ENCODE data around the gene CHD6. TPM values are rescaled to one million over a fixed set of nuclear protein-coding genes. Genes with fewer than 3 reads are reported as not detected.

Gene CHD6
- total and polyA plus RNA-seq, 11 donors = 6.5 to 52.8 (median 38.9) TPM

DNA sequence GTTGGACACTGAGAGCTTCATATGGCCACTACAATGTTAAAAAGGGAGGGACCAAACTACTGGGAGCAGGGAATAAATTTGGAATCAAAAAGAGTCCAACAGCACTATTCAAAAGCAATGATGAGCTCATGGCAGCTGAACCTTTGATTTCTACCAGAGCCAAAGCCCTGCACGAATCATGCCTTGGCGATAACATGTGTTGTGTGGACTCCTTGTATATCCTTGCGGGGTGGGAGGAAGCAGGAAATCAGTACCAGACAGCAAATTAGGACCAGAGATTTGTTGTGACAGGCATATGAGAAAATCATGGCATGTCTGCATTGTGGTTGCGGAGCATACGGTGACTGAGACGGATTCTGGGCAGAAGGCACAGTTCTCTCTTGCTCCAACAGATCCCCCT lies 166.0 kb downstream of the CHD6 start:
- no peak for TF ChIP-seq POLR2A (IDR thresholded peaks at IDR 0.05)
- TF ChIP-seq, protein P1, sequence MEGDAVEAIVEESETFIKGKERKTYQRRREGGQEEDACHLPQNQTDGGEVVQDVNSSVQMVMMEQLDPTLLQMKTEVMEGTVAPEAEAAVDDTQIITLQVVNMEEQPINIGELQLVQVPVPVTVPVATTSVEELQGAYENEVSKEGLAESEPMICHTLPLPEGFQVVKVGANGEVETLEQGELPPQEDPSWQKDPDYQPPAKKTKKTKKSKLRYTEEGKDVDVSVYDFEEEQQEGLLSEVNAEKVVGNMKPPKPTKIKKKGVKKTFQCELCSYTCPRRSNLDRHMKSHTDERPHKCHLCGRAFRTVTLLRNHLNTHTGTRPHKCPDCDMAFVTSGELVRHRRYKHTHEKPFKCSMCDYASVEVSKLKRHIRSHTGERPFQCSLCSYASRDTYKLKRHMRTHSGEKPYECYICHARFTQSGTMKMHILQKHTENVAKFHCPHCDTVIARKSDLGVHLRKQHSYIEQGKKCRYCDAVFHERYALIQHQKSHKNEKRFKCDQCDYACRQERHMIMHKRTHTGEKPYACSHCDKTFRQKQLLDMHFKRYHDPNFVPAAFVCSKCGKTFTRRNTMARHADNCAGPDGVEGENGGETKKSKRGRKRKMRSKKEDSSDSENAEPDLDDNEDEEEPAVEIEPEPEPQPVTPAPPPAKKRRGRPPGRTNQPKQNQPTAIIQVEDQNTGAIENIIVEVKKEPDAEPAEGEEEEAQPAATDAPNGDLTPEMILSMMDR (IDR thresholded peaks at IDR 0.05) = no peak
- H3K27me3 ChIP-seq = no peaks in the 10 kb centered on the region
- no peak overlapping the region for H3K27ac ChIP-seq
- no peak for ATAC-seq
- intact Hi-C loops (cut with DNase I) = no loop called here
- peaks cover 0 to 100% (median 98%) of the 10 kb centered on the region in 9 donors for H3K36me3 ChIP-seq
- no peaks in the 10 kb centered on the region for H3K9me3 ChIP-seq
- 91 to 96% (median 95%) methylated on average over 6 of the region's 6 CpGs for WGBS, 4 donors
- H3K4me3 ChIP-seq = no peak overlapping the region
- no peak for DNase-seq
- H3K4me1 ChIP-seq = peaks cover 0 to 5% (median 0%) of the 10 kb centered on the region in 12 donors

DNA sequence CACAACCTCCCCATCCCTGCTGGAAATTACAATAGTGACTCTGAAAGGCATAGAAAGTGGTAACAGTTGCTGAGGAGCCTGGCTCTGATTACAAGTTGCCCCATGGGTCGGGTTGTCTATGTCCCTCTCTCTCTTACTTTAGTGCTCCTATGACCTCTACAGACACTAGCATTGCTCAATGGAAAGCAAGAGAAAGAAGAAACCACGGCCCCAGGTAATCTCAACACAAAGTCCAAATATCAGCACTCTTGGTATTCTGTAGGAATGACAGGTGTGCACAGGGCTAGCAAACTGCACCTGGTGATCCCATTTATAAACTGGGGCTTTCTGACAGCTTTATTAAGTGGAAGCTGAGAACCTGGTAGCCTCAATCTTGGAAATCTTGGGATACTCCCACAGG lies 171.2 kb downstream of the CHD6 start:
- Histone ChIP-seq H3K27me3 (no peaks in the 10 kb centered on the region), H3K4me3 (no peak overlapping the region), H3K4me1 (peaks cover 0 to 5% (median 0%) of the 10 kb centered on the region in 12 donors), H3K36me3 (peaks cover 0 to 100% (median 97%) of the 10 kb centered on the region in 9 donors), H3K9me3 (no peaks in the 10 kb centered on the region), H3K27ac (no peak overlapping the region)
- no peak for DNase-seq
- 94 to 97% (median 95%) methylated on average over 2 of the region's 2 CpGs for WGBS, 4 donors
- ATAC-seq = no peak
- no peak for TF ChIP-seq POLR2A (IDR thresholded peaks at IDR 0.05)
- TF ChIP-seq, protein P1 (IDR thresholded peaks at IDR 0.05) = no peak
- intact Hi-C loops (cut with DNase I) = no loop called here

DNA sequence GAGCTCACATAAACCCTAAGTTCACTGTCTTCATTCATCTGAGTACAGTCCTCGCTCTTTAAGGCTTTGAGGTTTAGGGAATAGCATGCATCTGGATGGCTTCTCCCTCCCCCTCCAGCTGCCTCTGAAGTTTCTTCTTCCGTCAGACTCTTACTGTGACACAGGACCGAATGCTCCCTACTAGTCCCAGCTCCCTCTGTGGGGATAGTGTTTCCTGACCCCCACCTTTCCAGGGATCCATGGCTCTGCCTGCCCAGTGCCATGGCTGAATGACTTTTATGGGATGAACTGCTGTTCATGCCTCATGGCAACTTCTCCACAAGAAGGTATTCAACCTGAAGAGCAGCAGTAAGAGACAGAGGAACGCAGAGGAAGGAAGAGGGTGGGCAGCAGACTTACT lies 171.7 kb downstream of the CHD6 start:
- peaks cover 0 to 5% (median 0%) of the 10 kb centered on the region in 12 donors for H3K4me1 ChIP-seq
- TF ChIP-seq POLR2A (IDR thresholded peaks at IDR 0.05) = no peak
- TF ChIP-seq, protein P1 (IDR thresholded peaks at IDR 0.05) = no peak
- H3K36me3 ChIP-seq = peaks cover 0 to 100% (median 93%) of the 10 kb centered on the region in 9 donors
- DNase-seq = no peak
- no peak for ATAC-seq
- no peak overlapping the region for H3K27ac ChIP-seq
- H3K9me3 ChIP-seq = no peaks in the 10 kb centered on the region
- intact Hi-C loops (cut with DNase I) = no loop called here
- H3K4me3 ChIP-seq = no peak overlapping the region
- WGBS, 4 donors = 89 to 100% (median 94%) methylated on average over 4 of the region's 4 CpGs
- no peaks in the 10 kb centered on the region for H3K27me3 ChIP-seq

DNA sequence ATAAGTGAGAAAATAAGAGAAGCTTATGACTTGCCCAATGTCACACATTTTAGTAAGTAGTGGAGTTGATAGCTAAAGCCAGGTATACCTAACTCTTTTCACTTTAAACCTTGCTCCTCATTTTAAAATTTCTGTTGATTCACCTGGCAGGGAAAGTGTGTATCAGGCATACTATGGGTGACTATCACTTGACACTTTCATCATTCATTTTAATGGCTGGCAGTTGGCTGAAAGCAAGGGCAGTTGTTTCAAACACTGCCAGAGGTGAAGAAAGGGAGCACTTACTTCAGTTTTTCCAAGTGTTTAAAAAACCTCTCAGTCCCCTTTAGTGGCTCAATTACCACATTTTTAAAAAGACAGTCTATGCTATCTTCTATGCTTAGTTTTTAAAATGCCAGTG lies 173.4 kb downstream of the CHD6 start:
- peaks cover 0 to 100% (median 91%) of the 10 kb centered on the region in 9 donors for H3K36me3 ChIP-seq
- H3K27me3 ChIP-seq = no peaks in the 10 kb centered on the region
- intact Hi-C loops (cut with DNase I) = no loop called here
- DNase-seq (no peak), ATAC-seq (no peak)
- no peaks in the 10 kb centered on the region for H3K9me3 ChIP-seq
- no peaks in the 10 kb centered on the region for H3K4me1 ChIP-seq
- TF ChIP-seq, protein P1 (IDR thresholded peaks at IDR 0.05) = no peak
- no peak for TF ChIP-seq POLR2A (IDR thresholded peaks at IDR 0.05)
- H3K4me3 ChIP-seq = no peak overlapping the region
- H3K27ac ChIP-seq = no peak overlapping the region

All from heart left ventricle (tissue), 16 donors.